Spleen (tissue), 13 donors: ENCODE data around the gene SEMA3E. TPM values are rescaled to one million over a fixed set of nuclear protein-coding genes. Genes with fewer than 3 reads are reported as not detected.

Experiments used
- DNase-seq: peaks from one replicate; pipeline ENCODE4 v3.0.0-alpha.2; 2020
- H3K27ac ChIP-seq, 8 donors: fragments of 200-600 bp; sonication (generic) in 7 of 8; 1 replicate in 4 of 8; 2 replicates in 4 of 8; pipeline versions ENCODE4 v1.5.0 to v1.8.0; 2016 to 2021; ENCODE audit warnings: inconsistent platforms in 4 of 8, mild to moderate bottlenecking in 4 of 8, moderate library complexity in 1 of 8
- H3K27me3 ChIP-seq, 7 donors: fragments of 200-600 bp; sonication (generic) in 6 of 7; replicated peaks in 1 of 7; 1 replicate in 4 of 7; 2 replicates in 3 of 7; pipeline versions ENCODE4 v1.5.0 to v1.8.0; 2016 to 2021; ENCODE audit warnings: inconsistent platforms in 3 of 7, mild to moderate bottlenecking in 1 of 7
- H3K36me3 ChIP-seq, 6 donors: fragments of 200-600 bp; sonication (generic) in 5 of 6; 1 replicate in 4 of 6; 2 replicates in 2 of 6; pipeline versions ENCODE4 v1.5.0 to v1.8.0; 2016 to 2021; ENCODE audit warnings: inconsistent platforms in 2 of 6
- H3K4me1 ChIP-seq, 6 donors: fragments of 200-600 bp; sonication (generic) in 5 of 6; 1 replicate in 3 of 6; 2 replicates in 3 of 6; pipeline versions ENCODE4 v1.5.0 to v1.8.0; 2016 to 2021; ENCODE audit warnings: inconsistent platforms in 3 of 6
- H3K4me3 ChIP-seq, 8 donors: fragments of 200-600 bp; sonication (generic) in 7 of 8; 1 replicate in 4 of 8; 2 replicates in 4 of 8; pipeline versions ENCODE4 v1.5.0 to v1.8.0; 2016 to 2021; ENCODE audit warnings: inconsistent platforms in 4 of 8, mild to moderate bottlenecking in 4 of 8, moderate library complexity in 2 of 8
- H3K9me3 ChIP-seq, 8 donors: fragments of 200-600 bp; sonication (generic) in 7 of 8; 1 replicate in 4 of 8; 2 replicates in 4 of 8; pipeline versions ENCODE4 v1.5.0 to v1.8.0; 2016 to 2021; ENCODE audit warnings: inconsistent platforms in 4 of 8
- CTCF ChIP-seq, 11 experiments: fragments of 200-600 bp in 7 of 11; fragments of 450-650 bp in 4 of 11; sonication (generic) in 4 of 11; IDR thresholded peaks in 8 of 11; conservative IDR thresholded peaks in 3 of 11; 1 replicate in 7 of 11; 2 replicates in 4 of 11; pipeline versions ENCODE4 v1.4.0 to v1.8.0; 2016 to 2021; ENCODE audit warnings: antibody characterized with exemption in 11 of 11, inconsistent platforms in 4 of 11, mild to moderate bottlenecking in 1 of 11
- POLR2A ChIP-seq, 3 donors: fragments of 450-650 bp; IDR thresholded peaks; one replicate each; pipeline ENCODE4 v1.5.1; 2017; ENCODE audit warnings: antibody characterized with exemption in 3 of 3, mild to moderate bottlenecking in 1 of 3
- POLR2AphosphoS5 ChIP-seq, 3 donors: sonication (generic); formaldehyde crosslinking; IDR thresholded peaks; one replicate each; pipeline ENCODE4 v1.5.1; 2017; ENCODE audit warnings: antibody characterized with exemption in 3 of 3
- WGBS, 5 donors: extraction: QIAGEN DNeasy Blood & Tissue Kit in 3 of 5; methylation state at CpG; one replicate each; pipeline versions ENCODE4 v1.1.5 to v1.1.7; 2013 to 2018; 5-methylcytosine and 5-hydroxymethylcytosine counted together
- intact Hi-C: fragments of 100-400 bp; cut with DNase I; formaldehyde crosslinking; loops from one replicate; pipeline ENCODE4 v1.15.0; 2023; ENCODE audit warnings: low total_unique reads
- long read RNA-seq, 2 donors: transcript quantifications; one replicate each; lab custom pipeline, GENCODE V29; 2026
- polyA plus RNA-seq, 3 donors: library from polyadenylated mRNA; stranded (reverse); fragments of 200-250 nt; gene quantifications; one replicate each; pipeline ENCODE4 v1.2.1, GENCODE V29; 2013
- total RNA-seq, 7 donors: library from RNA; depleted of rRNA in 3 of 7; stranded (reverse); fragments of >200 nt in 3 of 7; fragmentation: NEBNext Ultra II Directional in 4 of 7; extraction: Animal tissue kit (Norgen Biotek cat#: 25700) in 4 of 7; gene quantifications; one replicate each; pipeline versions ENCODE4 v1.1.0 to v1.2.1, GENCODE V29; 2016 to 2021
- donor health status: healthy with polysubstance abuse.
- donor health status: DM: no; HTN: no; CAD: no; lungs with moderate emphysema.
- donor health status: DM: no; HTN: no; CAD: no.
- donor health status: Bipolar disorder and iron deficiency.
- donor health status: healthy.
- donor health status: DM: no; HTN: no; CAD: no.
- donor health status: DM: yes; HTN: yes; CAD: no.

The SEMA3E gene
- under 1 TPM in 1 of 7 donors, not detected in 6; 0.44 TPM for total RNA-seq
- under 1 TPM in 2 of 3 donors, not detected in 1; under 0.01 to 0.29 TPM for polyA plus RNA-seq
- long read RNA-seq, donor 1: 0 reads
- long read RNA-seq, donor 2: 0 reads

DNA sequence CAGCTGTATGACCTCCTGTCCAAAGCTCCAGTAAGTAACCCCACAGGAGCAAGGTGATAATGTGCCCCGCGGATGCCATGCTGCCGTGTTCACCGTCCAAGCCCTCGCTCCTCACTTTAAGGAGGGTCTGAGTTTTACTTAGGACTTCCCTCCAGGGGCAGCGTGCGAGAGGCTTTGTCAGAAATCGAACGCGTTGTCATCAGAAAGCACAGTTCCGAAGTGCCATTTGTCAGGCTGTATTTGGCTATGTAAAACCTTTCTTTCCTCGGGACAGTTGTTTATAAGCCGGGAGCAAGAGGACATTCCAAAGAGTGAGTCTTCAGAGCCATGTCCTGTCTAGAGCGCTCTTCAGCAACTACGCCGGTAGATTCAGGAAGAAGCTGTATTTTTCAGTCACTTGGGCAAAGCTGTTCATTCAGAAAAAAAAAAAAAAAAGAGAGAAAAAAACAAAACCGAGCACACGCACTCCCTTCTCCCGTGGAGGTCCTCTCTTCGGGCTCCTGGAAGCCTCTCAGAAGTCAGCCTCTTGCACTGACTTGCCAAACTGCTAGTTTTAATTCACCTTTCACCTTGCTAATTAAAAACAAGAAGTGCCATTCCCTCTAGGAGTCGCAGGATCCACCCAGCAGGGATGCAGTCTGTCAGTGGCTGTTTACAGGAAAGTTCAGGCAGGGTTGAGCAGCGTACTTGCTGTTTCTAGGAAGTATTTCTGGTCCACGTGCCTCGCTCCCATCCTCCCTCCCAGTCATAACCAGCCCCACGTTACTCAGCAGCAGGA is at the start of gene SEMA3E:
TSS of gene SEMA3E (minus strand) at position 676 of the 778 bp plus-strand sequence.
- Histone ChIP-seq H3K4me1 (no peaks in the 10 kb centered on the region), H3K9me3 (peaks cover 0 to 4% (median 0%) of the 10 kb centered on the region in 8 donors), H3K4me3 (peak within 1 kb of the TSS in 2 of 8 donors; percentile 3 to 29), H3K27me3 (peaks cover 0 to 23% (median 9%) of the 10 kb centered on the region in 7 donors), H3K36me3 (no peaks in the 10 kb centered on the region), H3K27ac (no peak within 1 kb of the TSS)
- 2 to 4% (median 2%) methylated on average over 25 of the region's 25 CpGs for WGBS, 5 donors
- intact Hi-C loops: no loop called here
- no peak for DNase-seq
- TF ChIP-seq POLR2A (IDR thresholded peaks at IDR 0.05) (no peak), POLR2AphosphoS5 (IDR thresholded peaks at IDR 0.05) (no peak), CTCF (IDR thresholded peaks at IDR 0.05 in 8 of 11, conservative IDR thresholded peaks at IDR 0.05 in 3 of 11) (no peak)

DNA sequence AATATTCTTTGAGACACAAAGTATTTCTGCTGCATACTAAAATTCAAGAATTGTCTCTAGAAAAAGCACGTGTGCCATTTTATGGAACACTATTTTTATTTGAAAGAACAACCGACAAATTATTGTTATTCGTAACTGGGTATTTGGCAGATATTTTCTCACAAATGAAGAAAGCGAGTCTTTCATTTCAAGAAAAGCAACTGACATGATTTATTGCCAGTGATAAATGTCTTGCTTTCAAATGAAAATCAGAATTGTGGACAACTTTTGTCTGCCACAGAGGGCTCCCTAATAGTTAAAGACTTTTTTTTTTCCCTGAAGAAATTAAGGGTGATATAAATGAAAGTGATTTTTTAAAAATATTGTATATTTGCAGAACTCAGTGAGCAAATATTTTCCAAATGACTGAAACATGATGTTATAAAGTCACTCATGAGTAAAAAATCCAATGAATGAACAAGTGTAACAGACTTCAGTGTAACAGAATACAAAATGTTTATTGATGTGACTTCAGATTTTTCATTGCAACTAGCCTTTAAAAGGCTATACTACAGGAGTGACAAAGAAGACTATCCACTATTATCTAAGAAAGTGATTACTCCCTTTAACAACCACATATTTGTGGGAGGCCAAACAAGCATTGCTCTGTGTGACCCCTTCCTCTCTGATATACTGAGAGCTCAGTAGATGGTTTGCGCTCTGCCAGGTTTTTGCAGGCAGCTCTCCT is 49.0 kb upstream of the SEMA3E start:
- H3K27ac ChIP-seq: no peak overlapping the region
- no peaks in the 10 kb centered on the region for H3K27me3 ChIP-seq
- no peak for DNase-seq
- WGBS, 5 donors: 82 to 91% (median 86%) methylated on average over 5 of the region's 5 CpGs
- H3K4me1 ChIP-seq: no peaks in the 10 kb centered on the region
- no peaks in the 10 kb centered on the region for H3K36me3 ChIP-seq
- intact Hi-C loops: no loop called here
- peaks cover 0 to 6% (median 0%) of the 10 kb centered on the region in 8 donors for H3K9me3 ChIP-seq
- no peak for TF ChIP-seq CTCF (IDR thresholded peaks at IDR 0.05 in 8 of 11, conservative IDR thresholded peaks at IDR 0.05 in 3 of 11)
- no peak for TF ChIP-seq POLR2A (IDR thresholded peaks at IDR 0.05)
- no peak for TF ChIP-seq POLR2AphosphoS5 (IDR thresholded peaks at IDR 0.05)
- H3K4me3 ChIP-seq: no peak overlapping the region

DNA sequence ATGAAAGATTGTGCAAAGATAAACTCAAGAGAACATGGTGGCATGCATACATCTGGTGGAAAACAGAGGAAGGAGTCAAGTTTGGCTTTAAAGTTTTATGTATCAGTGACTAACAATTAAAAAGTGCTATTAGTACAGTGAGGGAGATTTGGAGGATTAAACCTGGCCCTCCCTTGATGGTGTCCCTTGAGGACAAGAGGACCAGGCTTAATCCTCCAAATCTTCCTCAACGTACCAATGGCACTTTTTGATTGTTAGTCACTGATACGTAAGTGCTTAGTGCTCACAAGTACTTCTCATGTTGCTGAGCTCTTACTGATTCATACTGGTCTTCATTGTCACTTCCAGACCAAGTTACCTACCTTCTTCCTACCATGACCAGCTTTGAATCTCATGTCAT is 47.2 kb upstream of the SEMA3E start:
- no peak overlapping the region for H3K27ac ChIP-seq
- no peaks in the 10 kb centered on the region for H3K4me1 ChIP-seq
- intact Hi-C loops: no loop called here
- DNase-seq: no peak
- TF ChIP-seq POLR2AphosphoS5 (IDR thresholded peaks at IDR 0.05) (no peak), CTCF (IDR thresholded peaks at IDR 0.05 in 8 of 11, conservative IDR thresholded peaks at IDR 0.05 in 3 of 11) (no peak)
- H3K36me3 ChIP-seq: no peaks in the 10 kb centered on the region
- no peak overlapping the region for H3K4me3 ChIP-seq
- H3K9me3 ChIP-seq: peaks cover 0 to 6% (median 0%) of the 10 kb centered on the region in 8 donors
- no peaks in the 10 kb centered on the region for H3K27me3 ChIP-seq
- WGBS, 5 donors: 78 to 93% (median 90%) methylated on average over 2 of the region's 2 CpGs
